Stimulated activated CD4-positive, alpha-beta T cell treated with anti-CD3 and anti-CD28 coated beads, Interleukin-15, amount 100 ng/mL, for 48 hours (primary cell): Measurements from ENCODE around the gene OR2F1.

Source experiments
- DNase-seq, 2 donors: peaks; one replicate each; pipeline ENCODE4 v3.0.0-alpha.2; 2020; ENCODE audit warnings: low read depth in 2 of 2

The OR2F1 gene

GRCh38 chr7:143954135-143954534 is 509 bp upstream of the OR2F1 start:
- DNase-seq, result no peak

GRCh38 chr7:143958781-143959180 is 4.1 kb downstream of the OR2F1 start:
- DNase-seq, result no peak

GRCh38 chr7:143960813-143961610 is 6.4 kb downstream of the OR2F1 start:
- DNase-seq, result no peak

DNA sequence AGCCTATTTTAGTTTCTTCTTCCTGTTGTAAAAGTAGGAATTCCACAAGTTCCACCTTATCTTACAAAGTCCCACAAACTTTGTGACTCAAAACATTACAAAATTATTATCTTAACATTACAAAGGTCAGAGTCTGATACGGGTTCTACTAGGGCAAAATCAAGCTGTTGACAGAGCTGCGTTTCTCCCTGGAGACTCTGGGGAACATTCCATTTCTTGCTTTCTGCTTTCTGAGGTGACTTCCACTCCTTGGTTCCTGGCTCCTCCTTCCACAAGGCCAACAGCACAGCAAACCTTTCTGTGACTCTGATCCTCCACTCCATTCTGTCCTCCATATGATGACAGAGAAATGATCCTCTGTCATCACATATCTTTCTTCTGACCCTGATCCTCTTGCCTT is 10.6 kb downstream of the OR2F1 start:
- no peak for DNase-seq

DNA sequence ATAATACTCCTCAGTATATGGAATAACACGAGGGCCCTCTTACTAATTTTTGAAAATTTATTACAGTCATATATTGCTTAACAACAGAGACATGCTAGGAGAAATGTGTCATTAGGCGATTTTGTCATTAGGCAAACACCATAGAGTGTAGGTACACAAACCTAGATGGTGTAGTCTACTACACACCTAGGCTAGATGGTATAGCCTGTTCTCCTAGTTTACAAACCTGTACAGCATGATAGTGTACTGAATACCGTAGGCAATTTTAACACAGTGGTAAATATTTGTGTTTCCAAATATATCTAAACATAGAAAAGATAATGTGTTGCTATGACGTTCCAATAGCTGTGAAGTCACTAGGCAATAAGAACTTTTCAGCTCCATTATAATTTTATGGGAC is 12.8 kb downstream of the OR2F1 start:
- no peak for DNase-seq

GRCh38 chr7:143973870-143974416 is 19.3 kb downstream of the OR2F1 start:
- DNase-seq, result no peak

GRCh38 chr7:143974459-143974858 is 19.8 kb downstream of the OR2F1 start:
- DNase-seq, result no peak

DNA sequence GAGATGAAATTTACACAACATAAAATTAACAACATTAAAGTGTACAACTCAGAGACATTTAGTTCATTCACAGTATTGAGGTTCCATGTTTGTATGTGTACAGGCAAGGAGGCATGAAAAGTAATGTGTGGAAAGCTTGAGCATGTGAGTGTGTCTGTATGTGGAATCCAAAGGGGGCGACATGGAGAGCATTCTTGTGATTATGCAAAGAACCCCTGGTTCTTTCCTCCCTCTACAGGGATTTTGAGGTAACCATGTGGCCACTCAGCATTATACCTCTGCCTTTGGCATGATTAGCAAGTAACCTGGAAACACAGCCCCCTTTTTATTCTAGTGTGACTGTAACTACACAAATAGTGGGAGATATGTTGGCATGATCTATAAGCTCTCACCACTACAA is 21.0 kb downstream of the OR2F1 start:
- DNase-seq, result no peak

GRCh38 chr7:143978585-143978984 is 23.9 kb downstream of the OR2F1 start:
- no peak for DNase-seq

- DNase-seq, result no peak
Observed at GRCh38 chr7:143979359-143979758, 24.7 kb downstream of the OR2F1 start.

DNA sequence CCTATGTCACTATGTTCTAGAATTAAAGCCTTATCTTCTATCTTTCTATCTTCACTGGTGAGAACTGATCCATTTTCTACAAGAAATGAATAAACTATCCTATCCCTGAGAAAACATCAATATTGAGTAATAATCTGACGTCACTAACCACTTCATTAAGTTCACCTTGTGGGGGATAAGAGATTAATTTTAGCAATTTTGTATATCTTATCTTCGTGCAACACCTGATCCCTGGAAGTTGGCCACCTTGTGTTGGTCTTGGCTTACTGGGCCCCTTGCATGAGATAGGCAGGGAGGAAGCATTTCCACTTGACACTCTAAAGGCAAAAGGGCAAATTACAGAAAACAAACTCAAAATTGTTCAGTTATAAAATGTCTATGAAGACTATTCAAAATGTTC is 25.4 kb downstream of the OR2F1 start:
- no peak for DNase-seq

DNA sequence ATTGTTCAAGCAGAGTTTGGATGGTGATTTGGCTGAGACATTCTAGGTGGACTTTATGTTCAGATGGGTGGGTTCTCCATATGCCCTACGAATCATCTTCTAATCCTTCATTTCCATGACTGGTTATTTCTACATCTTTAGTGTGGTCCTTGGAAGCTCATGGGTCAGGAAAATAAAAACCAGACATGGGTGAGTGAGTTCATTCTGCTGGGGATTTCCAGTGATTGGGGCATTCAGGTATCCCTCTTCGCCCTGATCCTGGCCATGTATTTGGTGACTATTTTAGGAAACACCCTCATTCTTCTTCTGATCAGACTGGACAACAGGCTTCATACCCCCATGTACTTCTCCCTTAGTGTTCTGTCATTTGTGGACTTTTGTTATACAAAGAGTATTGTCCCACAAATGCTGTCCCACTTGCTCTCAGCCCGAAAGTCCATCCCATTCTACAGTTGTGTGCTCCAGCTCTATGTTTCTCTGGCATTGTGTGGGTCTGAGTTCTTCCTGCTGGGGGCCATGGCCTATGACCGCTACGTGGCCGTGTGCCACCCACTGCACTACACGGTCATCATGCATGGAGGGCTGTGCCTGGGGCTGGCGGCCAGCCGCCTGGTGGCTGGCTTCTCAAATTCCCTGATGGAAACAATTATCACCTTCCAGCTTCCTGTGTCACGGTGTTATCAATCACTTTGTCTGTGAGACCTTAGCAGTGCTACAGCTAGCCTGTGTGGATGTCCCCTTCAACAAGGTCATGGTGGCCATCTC is 26.3 kb downstream of the OR2F1 start:
- no peak for DNase-seq

GRCh38 chr7:143983960-143984359 is 29.3 kb downstream of the OR2F1 start:
- no peak for DNase-seq

DNA sequence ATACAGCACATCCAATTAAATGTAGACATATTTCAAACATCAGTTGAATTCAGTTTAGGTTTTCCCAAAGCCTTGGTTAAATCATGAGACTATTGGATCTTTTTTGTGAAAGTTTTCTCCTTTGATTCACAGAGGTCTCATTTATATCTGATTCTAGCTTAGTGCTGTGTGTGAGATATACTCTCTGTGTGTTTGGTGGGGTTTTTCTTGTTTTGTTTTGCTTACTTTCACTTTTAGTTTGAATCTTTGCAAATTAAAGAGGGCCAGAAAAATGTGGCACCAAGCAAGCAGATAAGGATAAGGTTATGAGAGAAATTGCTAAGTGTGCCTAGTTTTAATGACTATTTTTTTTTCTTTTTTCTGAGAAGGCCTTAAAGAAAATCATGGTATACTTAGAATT is 32.9 kb downstream of the OR2F1 start:
- no peak for DNase-seq

DNA sequence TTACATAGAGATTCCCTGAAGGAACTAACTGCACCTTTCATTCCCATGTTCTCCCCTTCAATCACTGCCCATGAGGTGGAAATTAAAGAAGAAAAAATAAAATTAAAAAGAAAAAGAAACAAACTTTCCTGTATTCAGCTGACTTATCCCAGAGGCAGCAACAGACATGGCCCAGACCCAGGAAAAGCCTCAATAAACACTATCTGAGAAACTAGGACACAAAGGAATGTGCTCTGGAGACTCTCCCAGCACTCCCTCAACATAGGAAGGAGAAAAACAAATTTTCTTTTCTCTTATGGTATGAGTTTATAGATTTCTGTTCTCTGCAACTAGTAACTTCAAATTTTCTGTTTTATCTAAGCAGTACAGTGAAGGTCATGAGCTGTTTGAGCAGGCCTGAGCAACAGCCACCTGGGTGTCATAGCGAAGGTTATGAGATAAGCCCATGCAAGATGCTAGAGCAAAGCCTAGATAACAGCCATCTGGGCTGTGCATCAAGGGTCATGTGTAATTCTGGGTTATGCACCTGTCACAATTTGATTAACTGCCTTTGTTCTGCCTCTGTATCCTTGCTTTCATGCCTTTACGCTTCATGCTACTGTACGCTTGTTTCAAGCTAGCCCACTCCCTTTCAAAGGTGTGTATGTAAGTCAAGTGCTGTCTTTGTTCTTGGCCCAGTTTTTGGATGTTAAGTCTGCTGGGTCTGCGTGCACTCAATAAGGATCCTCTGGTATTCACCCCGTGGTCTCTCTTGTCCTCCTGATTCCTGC is 34.5 kb downstream of the OR2F1 start:
- DNase-seq, result no peak

DNA sequence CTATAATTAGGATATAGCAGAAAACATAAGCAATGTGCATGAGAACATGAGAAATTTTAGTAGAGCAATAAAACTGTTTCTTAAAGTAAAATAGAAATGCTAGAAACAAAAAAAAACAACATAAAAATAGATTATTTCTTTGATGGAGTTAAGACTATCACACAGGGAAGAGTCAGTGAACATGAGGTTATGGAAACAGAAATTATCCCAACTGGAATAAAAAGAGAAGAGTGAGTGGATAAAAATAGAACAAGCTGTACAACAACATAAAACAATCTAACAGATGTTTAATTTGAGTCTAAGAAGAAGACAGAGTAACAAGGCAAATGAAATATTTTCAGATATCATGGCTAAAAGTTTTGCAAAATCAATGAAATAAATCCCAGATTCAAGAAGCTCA is 38.0 kb downstream of the OR2F1 start:
- DNase-seq, result no peak

DNA sequence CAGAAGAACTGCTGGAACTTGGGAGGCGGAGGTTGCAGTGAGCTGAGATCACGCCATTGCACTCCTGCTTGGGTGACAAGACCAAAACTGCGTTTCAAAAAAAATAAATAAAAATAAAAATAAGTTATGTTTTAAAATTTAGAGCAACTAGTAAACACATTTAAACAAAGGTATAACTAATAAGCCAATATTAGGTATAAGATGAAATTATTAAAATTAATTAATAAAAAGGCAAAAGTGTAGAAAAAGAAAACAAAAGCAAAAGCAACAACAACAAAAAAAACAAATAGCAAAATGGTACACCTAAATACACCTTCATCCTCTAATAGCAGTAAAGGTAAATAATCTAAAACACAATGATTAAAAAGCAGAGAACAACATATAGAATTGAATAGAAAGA is 39.3 kb downstream of the OR2F1 start:
- no peak for DNase-seq

DNA sequence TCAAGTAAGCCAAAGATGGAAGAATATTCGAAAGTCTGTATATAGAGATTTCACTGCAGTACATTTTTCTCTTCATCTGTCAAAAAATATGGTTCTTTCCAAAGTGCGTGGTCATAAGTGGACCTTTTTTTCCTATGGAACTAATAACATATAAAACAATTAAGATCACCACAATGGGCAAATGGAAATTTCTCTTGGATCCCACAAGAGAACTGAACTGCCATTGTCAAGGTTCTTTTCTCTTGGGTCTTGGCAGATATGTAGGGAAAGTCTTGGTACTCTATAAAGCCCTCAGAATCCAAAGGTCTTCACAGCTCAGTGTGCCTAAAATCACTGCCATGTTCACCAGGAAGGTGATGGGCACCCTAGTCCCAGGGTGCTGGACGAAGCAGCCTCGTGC is 45.4 kb downstream of the OR2F1 start, which contains the start of gene OR6B1:
OR6B1 (plus strand) TSS at position 301 of the 400 bp plus-strand sequence. CDS start 3,677 bp downstream, outside the sequence.
- DNase-seq, result no peak

- no peak for DNase-seq
Observed at GRCh38 chr7:144001543-144001942, 46.9 kb downstream of the OR2F1 start.

DNA sequence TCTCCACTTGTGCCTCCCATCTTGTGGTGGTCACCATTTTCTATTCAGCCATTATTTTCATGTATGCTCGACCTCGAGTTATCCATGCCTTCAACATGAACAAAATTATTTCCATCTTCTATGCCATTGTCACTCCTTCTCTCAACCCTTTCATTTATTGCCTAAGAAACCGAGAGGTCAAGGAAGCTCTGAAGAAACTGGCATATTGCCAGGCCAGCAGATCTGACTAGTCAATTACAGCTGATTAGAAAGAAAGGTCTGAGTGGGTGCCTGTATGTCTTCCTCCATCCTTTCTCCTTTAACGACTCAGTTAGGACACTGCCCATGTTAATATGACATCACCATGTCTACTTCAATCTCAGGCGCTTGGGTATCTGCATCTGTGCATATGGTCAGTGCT is 50.1 kb downstream of the OR2F1 start:
- no peak for DNase-seq

DNA sequence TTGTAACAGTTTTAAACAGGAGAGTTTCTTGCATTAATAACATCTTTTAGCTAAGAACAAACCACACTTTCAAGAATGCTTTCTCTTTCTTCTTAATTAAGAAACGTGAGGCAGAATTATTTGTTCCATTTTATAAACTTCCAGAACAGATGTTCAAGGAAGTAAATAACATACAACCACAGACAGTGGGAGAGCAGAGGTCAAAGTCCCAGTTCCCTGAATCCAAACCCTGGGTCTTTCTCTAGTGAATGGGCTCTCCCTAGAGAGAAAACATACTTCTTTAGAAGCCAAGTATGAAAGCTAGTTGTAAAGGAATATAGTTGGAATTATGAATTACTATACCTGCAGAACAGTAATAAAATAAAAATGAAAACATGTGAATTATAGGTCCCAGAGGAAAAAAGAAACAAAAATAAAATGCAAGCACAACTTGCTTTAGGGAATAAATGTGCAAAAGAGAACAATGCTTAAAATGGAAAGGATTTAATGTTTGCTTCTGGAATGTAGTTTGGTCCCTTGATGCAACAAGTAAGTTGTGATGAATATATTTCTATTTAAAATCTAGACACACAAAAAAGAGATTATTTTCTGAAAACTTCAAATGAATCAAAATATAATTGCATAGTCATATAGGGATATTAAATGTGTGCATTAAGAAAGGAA is 51.5 kb downstream of the OR2F1 start:
- DNase-seq, result no peak

DNA sequence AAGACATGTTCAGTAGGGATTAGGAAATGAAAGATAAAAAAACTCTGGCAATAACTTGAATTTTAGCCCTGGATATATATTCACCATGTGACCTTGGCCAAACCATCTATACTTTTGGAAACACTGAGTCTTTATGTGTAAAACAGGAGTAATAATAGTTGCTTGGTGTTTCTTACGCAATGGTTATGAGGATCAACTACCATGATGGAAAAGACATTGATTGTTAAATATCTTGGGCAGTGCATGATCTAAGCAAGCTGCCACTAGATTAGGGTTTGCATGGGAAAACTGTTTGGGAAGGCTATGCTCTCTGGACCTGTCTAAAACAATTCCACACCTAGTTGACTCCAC is 52.0 kb downstream of the OR2F1 start:
- no peak for DNase-seq
